Endothelial cell of umbilical vein (primary cell): ENCODE results near the gene SCG3. TPM values are rescaled to one million over a fixed set of nuclear protein-coding genes. Genes with fewer than 3 reads are reported as not detected.

Experiments
- BruUV-seq: library from RNA; stranded (reverse); fragments of 400-500 nt; replicated peaks from 2 replicates; lab custom pipeline; 2021; lab: Mats Ljungman, UMichigan
- CTCF ChIA-PET: fragments of 300-600, 350-600 bp; sonication (Branson Sonifier 250); formaldehyde crosslinking; loops from one replicate; lab custom pipeline; 2021; ENCODE audit warnings: antibody characterized with exemption, inconsistent platforms; lab: Charles Lee
- POLR2A ChIA-PET: fragments of 300-600, 350-600 bp; sonication (Branson Sonifier 250); formaldehyde crosslinking; loops from one replicate; lab custom pipeline; 2021; ENCODE audit warnings: antibody characterized with exemption, inconsistent platforms; lab: Charles Lee
- DNase-seq: peaks from one replicate; pipeline ENCODE4 v3.0.0-alpha.2; 2011; ENCODE audit warnings: low read depth, low spot score
- FAIRE-seq: peaks from 2 replicates; lab custom pipeline; 2011; peaks lifted over from hg19 to GRCh38; lab: Jason Lieb, UNC
- H2AFZ ChIP-seq: 2 replicates; pipeline ENCODE4 v1.6.0; 2012; ENCODE audit warnings: low read depth, low read length, control low read depth, inconsistent platforms
- H3K27ac ChIP-seq: 2 replicates; pipeline ENCODE4 v1.5.1; 2011; ENCODE audit warnings: low read depth, mild to moderate bottlenecking, control low read depth, low read length, moderate library complexity; ENCODE audit not compliant: insufficient read depth
- H3K27me3 ChIP-seq, 2 experiments: 2 replicates each; pipeline versions ENCODE4 v1.6.0 to v1.6.1; 2011; ENCODE audit warnings: low read length in 2 of 2, mixed read lengths in 1 of 2; ENCODE audit not compliant: control insufficient read depth in 2 of 2, insufficient read depth in 2 of 2
- H3K36me3 ChIP-seq, 2 experiments: 2 replicates in 1 of 2; 3 replicates in 1 of 2; pipeline ENCODE4 v1.5.1; 2011; ENCODE audit warnings: low read length in 2 of 2, mild to moderate bottlenecking in 1 of 2, moderate library complexity in 1 of 2; ENCODE audit not compliant: control insufficient read depth in 2 of 2, insufficient read depth in 2 of 2; ENCODE audit errors: extremely low read depth in 1 of 2
- H3K4me1 ChIP-seq: 3 replicates; pipeline ENCODE4 v1.5.1; 2011; ENCODE audit warnings: mild to moderate bottlenecking, low read length; ENCODE audit not compliant: control insufficient read depth, insufficient read depth; ENCODE audit errors: extremely low read depth
- H3K4me2 ChIP-seq: 2 replicates; pipeline ENCODE4 v1.6.1; 2011; ENCODE audit warnings: low read length, control low read depth, mixed read lengths; ENCODE audit not compliant: insufficient read depth
- H3K4me3 ChIP-seq, 3 experiments: fragments of 200-600 bp in 1 of 3; sonication (generic), shearing (Covaris generic) in 1 of 3; replicated peaks in 1 of 3; 2 replicates each; pipeline ENCODE4 v1.5.1; 2011 to 2016; ENCODE audit warnings: control low read depth in 3 of 3, low read length in 3 of 3, mild to moderate bottlenecking in 2 of 3, inconsistent platforms in 1 of 3, low read depth in 1 of 3, moderate library complexity in 1 of 3; ENCODE audit not compliant: insufficient read depth in 1 of 3
- H3K79me2 ChIP-seq: 2 replicates; pipeline ENCODE4 v1.6.0; 2012; ENCODE audit warnings: low read length, inconsistent platforms; ENCODE audit not compliant: control insufficient read depth, insufficient read depth
- H3K9ac ChIP-seq: replicated peaks from 2 replicates; pipeline ENCODE3; 2011; ENCODE audit warnings: low read length, control low read depth; ENCODE audit not compliant: insufficient read depth; ENCODE audit errors: extremely low read depth
- H3K9me1 ChIP-seq: replicated peaks from 3 replicates; pipeline ENCODE4 v1.6.0; 2011; ENCODE audit warnings: mild to moderate bottlenecking, low read length; ENCODE audit not compliant: control insufficient read depth, insufficient read depth; ENCODE audit errors: extremely low read depth
- H3K9me3 ChIP-seq: replicated peaks from 2 replicates; pipeline ENCODE4 v1.5.1; 2012; ENCODE audit warnings: low read length, inconsistent platforms; ENCODE audit not compliant: control insufficient read depth, insufficient read depth
- H4K20me1 ChIP-seq: replicated peaks from 2 replicates; pipeline ENCODE3; 2011; ENCODE audit warnings: mild to moderate bottlenecking, low read length; ENCODE audit not compliant: control insufficient read depth, insufficient read depth; ENCODE audit errors: extremely low read depth
- CTCF ChIP-seq, 2 donors: IDR thresholded peaks; 1 replicate in 1 of 2; 2 replicates in 1 of 2; pipeline ENCODE4 v1.5.1; 2011; ENCODE audit warnings: low read length in 2 of 2, mild to moderate bottlenecking in 2 of 2, moderate library complexity in 2 of 2, control low read depth in 1 of 2, inconsistent platforms in 1 of 2, low read depth in 1 of 2; ENCODE audit not compliant: insufficient read depth in 1 of 2; ENCODE audit errors: extremely low read depth in 1 of 2
- EZH2 ChIP-seq: IDR thresholded peaks from 2 replicates; pipeline ENCODE4 v1.6.1; 2012; ENCODE audit warnings: borderline replicate concordance, low read depth, mild to moderate bottlenecking, moderate library complexity, low read length, inconsistent platforms; ENCODE audit not compliant: severe bottlenecking
- FOS ChIP-seq: IDR thresholded peaks from 2 replicates; pipeline ENCODE4 v1.6.1; 2011; ENCODE audit warnings: mild to moderate bottlenecking, low read length, moderate library complexity, borderline replicate concordance; ENCODE audit not compliant: insufficient read depth
- GATA2 ChIP-seq: IDR thresholded peaks from 2 replicates; pipeline ENCODE4 v1.7.0; 2011; ENCODE audit warnings: low read depth, mild to moderate bottlenecking, moderate library complexity, mixed read lengths, low read length; ENCODE audit not compliant: insufficient read length, insufficient read depth
- JUN ChIP-seq: IDR thresholded peaks from 2 replicates; pipeline ENCODE4 v1.6.1; 2011; ENCODE audit warnings: borderline replicate concordance, low read depth; ENCODE audit not compliant: insufficient read length, insufficient read depth
- MAX ChIP-seq: IDR thresholded peaks from 2 replicates; pipeline ENCODE4 v1.6.1; 2011; ENCODE audit not compliant: insufficient read depth, insufficient read length
- MYC ChIP-seq: IDR thresholded peaks from one replicate; pipeline ENCODE4 v1.6.1; 2011; ENCODE audit warnings: mild to moderate bottlenecking, low read depth, low read length
- POLR2A ChIP-seq: IDR thresholded peaks from 2 replicates; pipeline ENCODE4 v1.6.1; 2012; ENCODE audit warnings: low read depth, mild to moderate bottlenecking, control low read depth, low read length
- POLR2AphosphoS5 ChIP-seq: IDR thresholded peaks from 2 replicates; pipeline ENCODE4 v1.6.1; 2012; ENCODE audit warnings: low read depth, mild to moderate bottlenecking, control low read depth, low read length, moderate library complexity; ENCODE audit not compliant: insufficient read depth
- dilution Hi-C: fragments of 300-500 bp; cut with MboI; formaldehyde crosslinking; loops from one replicate; pipeline ENCODE4 v1.15.0; 2019; ENCODE audit warnings: low sequenced_read_pairs; ENCODE audit not compliant: extremely low pct_ligation_motif_present
- intact Hi-C: fragments of 100-400 bp; cut with micrococcal nuclease; formaldehyde crosslinking; loops from one replicate; pipeline ENCODE4 v1.10.0; 2022
- polyA plus RNA-seq, 4 experiments: library from polyadenylated mRNA; depleted of rRNA in 3 of 4; stranded (reverse) in 3 of 4; unstranded in 1 of 4; fragments of >200 nt; gene quantifications; 2 replicates each; pipeline versions ENCODE4 v1.2.1 to v1.2.3, GENCODE V29; 2011 to 2012; ENCODE audit warnings: missing spikeins in 1 of 4
- total RNA-seq: library from RNA; stranded (reverse); gene quantifications from 2 replicates; pipeline ENCODE4 v1.2.3, GENCODE V29; 2021

Gene SCG3
- total and polyA plus RNA-seq, 2 donors (not counting 3 experiments of a cell fraction or from before 2014, with no cell fraction given) = not detected

GRCh38 chr15:51757450-51757849 is 76.1 kb downstream of the SCG3 start:
- dilution Hi-C loops (no loop called here), intact Hi-C loops (no loop called here)
- H3K4me2 ChIP-seq = no peak overlapping the region
- no peaks in the 10 kb centered on the region for H3K9me1 ChIP-seq
- no peaks in the 10 kb centered on the region for H3K4me1 ChIP-seq
- no peak overlapping the region for H3K9ac ChIP-seq
- H4K20me1 ChIP-seq = no peaks in the 10 kb centered on the region
- H3K27ac ChIP-seq = no peak overlapping the region
- DNase-seq (no peak), FAIRE-seq (no peak)
- no peaks in the 10 kb centered on the region for H3K36me3 ChIP-seq
- no peaks in the 10 kb centered on the region for H3K9me3 ChIP-seq
- no peak overlapping the region for H3K4me3 ChIP-seq
- BruUV-seq = no TSS peak
- TF ChIP-seq MAX = no peak
- ChIA-PET CTCF (interaction anchor here (0.6 to 5.3 kb wide), 4 partner anchors 10 to 107 kb away, joined by 3 to 42 read pairs (median 9); no protein-coding TSS in a partner anchor), POLR2A (no interaction called here)
- H2AFZ ChIP-seq = no peak overlapping the region
- peaks cover 35 to 37% of the 10 kb centered on the region in 2 experiments for H3K27me3 ChIP-seq
- H3K79me2 ChIP-seq = no peaks in the 10 kb centered on the region

DNA sequence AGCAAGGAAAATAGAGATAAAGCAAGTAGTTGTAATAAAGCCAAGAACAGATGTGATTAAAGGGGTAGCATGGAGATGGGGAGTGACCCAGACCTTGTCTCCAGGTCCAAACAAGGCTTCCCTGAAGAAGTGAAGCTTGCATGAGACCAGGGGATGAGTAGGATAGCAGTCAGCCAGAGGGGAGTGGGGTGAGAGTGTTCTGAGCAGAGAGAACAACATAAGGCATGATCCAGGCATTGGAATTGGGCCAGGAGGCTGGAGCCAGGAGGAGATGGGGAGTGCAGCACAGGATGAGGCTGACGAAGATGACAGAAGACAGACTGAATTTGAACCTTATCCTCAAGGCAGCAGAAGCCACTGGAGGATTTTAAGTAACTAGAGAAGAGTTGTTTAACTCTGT is 77.3 kb downstream of the SCG3 start:
- no peaks in the 10 kb centered on the region for H3K9me1 ChIP-seq
- H3K27me3 ChIP-seq = peaks cover 23 to 27% of the 10 kb centered on the region in 2 experiments
- no peak overlapping the region for H2AFZ ChIP-seq
- no peak overlapping the region for H3K4me3 ChIP-seq
- H3K36me3 ChIP-seq = no peaks in the 10 kb centered on the region
- TF ChIP-seq FOS (no peak), MYC (no peak), JUN (no peak), POLR2A (no peak), EZH2 (no peak), GATA2 (no peak), CTCF (IDR thresholded peaks at IDR 0.05; ENCODE audit: extremely low read depth in 1 of 2, insufficient read depth in 1 of 2, low read depth in 1 of 2, low read length in 2 of 2) (no peak), MAX (no peak), POLR2AphosphoS5 (no peak)
- intact Hi-C loops = no loop called here
- FAIRE-seq (no peak), DNase-seq (no peak)
- H3K4me1 ChIP-seq = no peaks in the 10 kb centered on the region
- H3K9ac ChIP-seq = no peak overlapping the region
- no TSS peak for BruUV-seq
- ChIA-PET CTCF (interaction anchor here (2.8 to 5.3 kb wide), 2 partner anchors 18 to 109 kb away, joined by 15 to 42 read pairs; no protein-coding TSS in a partner anchor), POLR2A (no interaction called here)
- H3K4me2 ChIP-seq = no peak overlapping the region
- no peaks in the 10 kb centered on the region for H4K20me1 ChIP-seq
- H3K27ac ChIP-seq = no peak overlapping the region
- H3K79me2 ChIP-seq = no peaks in the 10 kb centered on the region
- dilution Hi-C loops = no loop called here
- no peaks in the 10 kb centered on the region for H3K9me3 ChIP-seq
